Pons (tissue), 1 donor: ENCODE results near the gene UBXN2A.
"Not testable (repeated sequence)": the region's sequence is repeated elsewhere in the genome, so short reads cannot be mapped to it uniquely, and the experiment has no call there.

Experiments
- DNase-seq: peaks from one replicate; pipeline ENCODE4 v3.0.0-alpha.2; 2016; ENCODE audit warnings: low spot score

UBXN2A gene

GRCh38 chr2:24014902-24015301, 74.6 kb downstream of the UBXN2A start:
- DNase-seq, result not testable (repeated sequence)

DNA sequence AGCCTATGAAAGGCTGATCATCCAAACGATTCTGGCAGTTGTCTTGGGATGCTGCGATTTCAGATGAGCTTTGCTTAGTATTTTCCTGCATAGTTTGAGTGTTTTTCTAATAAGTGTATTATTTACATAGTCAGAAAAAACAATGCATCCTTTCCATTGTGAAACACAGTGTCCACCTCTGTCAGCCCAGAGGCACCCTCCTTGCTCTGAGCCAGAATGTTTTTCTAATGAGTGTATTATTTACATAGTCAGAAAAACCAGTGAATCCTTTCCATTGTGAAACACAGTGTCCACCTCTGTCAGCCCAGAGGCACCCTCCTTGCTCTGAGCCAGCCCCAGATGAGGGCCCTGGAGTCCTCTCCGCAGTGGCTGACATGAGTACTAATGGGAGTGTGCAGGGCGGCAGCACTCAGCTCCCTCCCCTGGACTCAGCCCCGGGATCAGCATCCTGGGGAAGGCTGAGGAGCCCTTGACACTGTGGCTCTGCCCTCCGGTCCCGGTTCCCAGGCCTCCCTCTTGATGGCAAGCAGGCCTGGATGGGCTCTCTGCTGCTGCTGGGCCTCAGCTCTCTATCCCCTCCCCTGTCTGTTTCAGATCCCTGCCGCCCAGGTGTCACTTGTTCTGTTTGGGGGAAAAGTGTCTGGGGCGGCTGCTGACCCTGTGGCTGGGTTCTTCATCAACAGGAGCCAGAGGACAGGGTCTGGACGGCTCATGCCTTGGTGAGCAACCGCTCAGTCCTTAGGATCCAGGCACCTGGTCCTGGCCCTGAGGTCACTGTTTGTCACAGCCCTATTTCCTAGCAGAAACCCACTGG, 75.5 kb downstream of the UBXN2A start:
- DNase-seq, result no peak

- DNase-seq, result no peak
These were observed 76.1 kb downstream of the UBXN2A start for GRCh38 chr2:24016376-24016761.

DNA sequence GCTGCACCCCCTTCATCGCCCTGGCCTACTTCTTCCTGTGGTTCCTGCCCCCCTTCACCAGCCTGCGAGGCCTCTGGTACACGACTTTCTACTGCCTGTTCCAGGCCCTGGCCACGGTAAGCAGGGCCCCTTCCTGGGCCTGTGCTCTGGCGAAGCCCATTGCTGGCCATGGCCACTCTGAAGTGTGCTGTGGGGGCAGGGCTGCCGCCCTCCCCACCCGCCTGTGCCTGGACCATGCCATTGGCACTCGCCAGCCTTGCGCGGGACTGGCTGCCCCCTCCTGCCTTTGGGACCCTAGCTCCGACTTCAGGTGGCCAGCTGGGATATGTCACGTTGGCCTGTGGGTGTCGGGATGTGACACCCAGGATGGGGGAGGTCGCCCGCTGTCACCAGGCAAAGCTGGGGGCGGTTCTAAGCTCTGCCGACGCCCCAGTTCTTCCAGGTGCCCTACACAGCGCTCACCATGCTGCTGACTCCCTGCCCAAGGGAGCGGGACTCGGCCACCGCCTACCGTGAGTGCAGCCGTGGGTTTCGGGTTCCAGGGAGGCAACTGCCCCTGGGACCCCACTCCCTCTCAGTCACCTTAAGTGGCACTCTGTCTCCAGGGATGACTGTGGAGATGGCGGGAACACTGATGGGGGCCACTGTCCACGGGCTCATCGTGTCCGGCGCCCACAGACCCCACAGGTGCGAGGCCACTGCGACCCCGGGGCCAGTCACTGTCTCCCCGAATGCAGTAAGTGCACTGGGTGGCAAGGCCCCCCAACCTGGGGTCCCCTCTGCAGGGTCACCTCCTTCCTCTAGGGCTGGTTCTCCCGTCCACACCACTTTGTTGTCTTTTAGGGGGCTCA, 76.8 kb downstream of the UBXN2A start:
- DNase-seq, result no peak

DNA sequence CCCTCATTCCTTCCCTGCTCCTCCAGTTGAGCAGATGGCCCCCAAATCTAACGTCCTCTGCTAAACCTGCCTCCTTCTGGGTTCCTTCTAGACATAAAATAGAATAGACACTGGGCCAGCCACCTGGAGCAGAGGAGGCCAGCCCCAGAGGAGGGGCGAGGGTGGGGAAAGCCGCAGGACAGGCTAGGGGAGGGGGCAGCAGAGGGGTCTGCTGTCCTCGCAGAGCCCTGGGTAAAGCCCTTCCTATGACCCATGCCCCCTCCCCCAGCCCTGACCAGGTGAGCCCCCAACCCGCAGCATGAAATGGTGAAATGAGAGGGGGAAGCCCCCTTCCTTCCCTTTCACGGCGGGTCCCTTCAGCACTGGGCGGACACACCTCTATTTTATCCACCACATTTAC, 77.4 kb downstream of the UBXN2A start:
- DNase-seq, result no peak

- DNase-seq, result no peak
These were observed 78.0 kb downstream of the UBXN2A start for GRCh38 chr2:24018241-24018640.

DNA sequence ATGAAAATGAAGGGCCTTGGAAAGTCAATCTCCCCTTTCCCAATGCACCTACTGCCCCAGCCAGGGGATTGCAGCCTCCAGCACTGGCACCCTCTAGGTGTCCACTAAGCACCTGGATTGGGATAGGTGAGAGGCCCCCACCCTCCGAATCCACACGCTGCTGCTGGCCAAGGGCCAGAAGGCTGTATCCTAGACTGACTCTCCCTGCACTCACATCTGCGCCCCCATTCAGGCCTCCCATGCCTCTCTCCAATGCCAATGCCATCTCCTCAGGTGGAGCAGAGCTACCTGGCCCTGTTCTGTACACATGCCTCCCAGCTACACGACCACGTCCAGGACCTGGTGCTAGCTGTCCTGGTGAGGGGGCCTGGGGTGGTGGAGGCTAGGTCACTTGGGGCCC, 79.5 kb downstream of the UBXN2A start:
- DNase-seq, result no peak

DNA sequence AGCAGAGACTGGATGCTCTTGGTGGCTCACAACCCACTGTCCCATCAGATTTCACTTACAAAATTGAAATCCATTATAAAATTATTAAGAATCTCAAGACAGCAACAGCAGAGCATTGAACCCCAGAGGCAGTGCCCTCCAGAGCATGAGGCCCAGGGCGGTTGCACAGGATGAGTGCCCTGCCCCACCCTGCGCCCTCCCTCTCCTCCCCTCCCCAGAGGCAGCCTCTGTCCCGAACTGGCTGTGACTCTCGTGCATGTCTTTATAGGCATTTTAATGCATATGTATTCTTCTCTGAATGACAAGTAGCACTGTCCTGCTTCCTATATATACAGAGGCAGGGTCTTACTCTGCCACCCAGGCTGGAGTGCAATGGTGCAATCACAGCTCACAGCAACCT, 80.0 kb downstream of the UBXN2A start:
- DNase-seq, result no peak

- DNase-seq, result no peak
These were observed 81.1 kb downstream of the UBXN2A start for GRCh38 chr2:24021122-24021998.

GRCh38 chr2:24022324-24022974, 82.2 kb downstream of the UBXN2A start:
- DNase-seq, result no peak

DNA sequence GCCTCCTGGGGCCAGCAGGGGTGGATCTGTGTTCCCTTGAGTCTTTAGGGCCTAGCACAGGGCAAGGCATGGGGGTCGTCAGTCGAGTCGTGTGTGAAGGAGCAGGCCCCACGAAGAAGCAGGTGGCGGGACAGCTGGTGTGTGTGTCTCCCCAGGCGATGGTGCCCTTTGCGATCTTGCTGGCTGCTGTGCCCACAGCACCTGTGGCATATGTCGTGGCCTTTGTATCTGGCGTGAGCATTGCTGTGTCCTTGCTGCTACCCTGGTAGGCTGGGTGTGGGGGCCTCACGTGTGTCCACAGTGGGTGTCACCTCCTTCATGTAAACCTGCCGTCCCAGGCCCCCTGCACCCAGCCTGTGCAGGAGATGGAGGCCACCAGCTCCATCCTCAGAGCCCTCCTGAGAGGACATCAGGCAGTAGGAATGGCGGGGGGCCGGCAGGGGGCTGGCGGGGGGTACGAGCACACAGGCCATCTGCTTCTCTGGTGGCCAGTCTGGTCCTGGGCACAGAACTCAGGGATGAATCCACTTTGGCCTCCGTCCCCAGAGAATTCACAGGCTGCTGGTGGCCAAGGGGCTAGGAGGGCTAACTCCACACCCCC, 82.8 kb downstream of the UBXN2A start:
- DNase-seq, result no peak

DNA sequence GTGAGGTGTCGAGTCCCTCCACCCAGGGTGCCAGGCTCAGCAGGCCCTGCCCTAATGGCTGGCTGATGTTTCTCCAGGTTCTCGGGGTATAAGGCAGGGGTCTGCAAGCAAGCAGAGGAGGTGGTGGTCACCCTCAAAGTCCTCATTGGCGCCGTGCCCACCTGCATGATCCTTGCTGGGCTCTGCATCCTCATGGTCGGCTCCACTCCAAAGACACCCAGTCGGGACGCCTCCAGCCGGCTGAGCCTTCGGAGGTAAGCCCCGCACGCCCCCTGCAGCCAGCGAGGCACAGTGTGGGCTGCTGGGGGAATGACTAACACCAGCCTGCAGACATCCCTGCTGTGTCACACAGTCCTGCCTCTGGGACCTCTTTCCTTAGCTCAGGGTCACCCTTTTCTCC, 83.8 kb downstream of the UBXN2A start:
- no peak for DNase-seq

GRCh38 chr2:24024996-24025663, 84.9 kb downstream of the UBXN2A start:
- no peak for DNase-seq

DNA sequence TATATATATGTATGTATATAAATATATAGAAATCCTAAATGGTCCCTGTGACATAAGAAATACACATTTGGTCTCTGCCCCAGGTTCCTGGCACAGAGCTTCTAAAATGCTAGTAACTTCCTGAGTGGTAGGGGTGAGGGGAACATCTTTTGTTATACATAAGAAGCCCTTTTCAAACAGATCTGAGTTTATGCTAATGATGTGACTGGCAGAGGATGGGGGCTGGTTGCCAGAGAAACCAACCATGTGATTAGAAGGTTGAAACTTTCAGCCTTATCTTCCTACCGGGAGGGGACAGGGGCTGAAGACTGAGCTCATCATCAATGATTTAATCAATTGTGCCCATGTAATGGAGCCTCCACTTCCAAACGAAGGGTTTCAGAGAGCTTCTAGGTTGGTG, 86.0 kb downstream of the UBXN2A start:
- DNase-seq, result no peak

DNA sequence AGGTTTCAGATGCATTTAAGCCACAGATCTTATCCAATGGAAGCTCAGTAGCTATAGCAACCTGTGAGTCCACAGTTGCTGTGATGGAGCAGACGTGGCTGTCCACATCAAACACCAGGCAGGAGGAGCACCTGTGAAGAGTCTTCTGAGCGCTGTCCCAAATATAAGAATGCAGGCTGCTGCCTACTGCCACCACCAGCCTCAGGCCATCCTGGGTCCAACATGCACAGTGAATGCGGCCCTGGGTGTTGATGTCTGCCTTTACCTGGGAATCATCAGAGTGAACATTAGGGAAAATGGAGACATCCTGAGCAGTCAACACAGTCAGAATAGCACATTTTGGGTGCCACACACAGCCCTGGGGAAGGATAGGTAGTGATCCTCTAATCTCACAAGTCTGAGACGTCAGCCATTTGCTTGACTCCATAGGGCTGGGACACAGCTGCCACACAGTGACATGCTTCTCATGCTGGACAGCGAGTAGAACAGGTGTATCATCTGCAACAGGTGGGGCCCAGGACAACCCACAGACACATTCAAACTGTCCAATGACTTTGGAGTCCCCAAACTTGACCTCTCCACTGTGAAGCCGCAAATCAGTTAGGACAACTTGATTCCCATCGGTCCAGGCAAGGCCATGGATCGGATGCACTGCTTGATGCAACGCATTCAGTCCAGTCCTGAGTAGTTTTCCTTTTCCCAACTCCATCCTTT, 98.7 kb downstream of the UBXN2A start:
- DNase-seq, result no peak

GRCh38 chr2:24040511-24040910, 100.2 kb downstream of the UBXN2A start:
- no peak for DNase-seq

DNA sequence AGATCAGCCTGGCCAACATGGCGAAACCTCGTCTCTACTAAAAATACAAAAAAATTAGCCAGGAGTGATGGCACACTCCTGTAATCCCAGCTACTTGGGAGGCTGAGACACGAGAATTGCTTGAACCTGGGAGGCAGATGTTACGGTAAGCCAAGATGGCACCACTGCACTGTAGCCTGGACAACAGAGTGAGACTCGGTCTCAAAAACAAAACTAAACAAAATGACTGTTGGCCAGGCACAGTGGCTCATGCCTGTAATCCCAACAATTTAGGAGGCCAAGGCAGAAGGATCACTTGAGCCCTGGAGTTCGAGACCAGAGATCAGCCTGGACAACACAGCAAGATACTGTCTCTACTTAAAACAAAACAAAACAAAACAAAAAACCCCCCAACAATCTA, 102.9 kb downstream of the UBXN2A start:
- DNase-seq, result not testable (repeated sequence)

- no peak for DNase-seq
These were observed 105.5 kb downstream of the UBXN2A start for GRCh38 chr2:24045511-24046508.

DNA sequence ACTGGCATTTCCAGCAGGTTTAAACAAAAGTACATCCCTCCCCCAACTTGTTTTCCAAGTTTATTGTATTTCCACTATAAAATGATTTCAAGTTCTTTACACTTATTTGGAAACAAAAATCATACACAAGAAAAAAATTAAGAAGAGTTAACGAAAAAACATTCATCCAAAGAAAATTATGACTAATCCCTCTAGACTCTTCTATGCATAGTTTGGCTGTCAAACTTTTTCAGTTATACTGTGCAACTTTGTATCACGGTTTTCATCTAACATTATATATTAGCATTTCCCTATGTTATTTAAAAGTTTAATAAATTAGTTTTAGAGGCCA, 106.3 kb downstream of the UBXN2A start:
- no peak for DNase-seq
